Kidney epithelial cell (primary cell): ENCODE data around the gene STK32A. TPM values are rescaled to one million over a fixed set of nuclear protein-coding genes. Genes with fewer than 3 reads are reported as not detected.
A peak's percentile ranks its signal among the peaks of the same experiment; 100 is the strongest.

ENCODE experiments used
- DNase-seq: peaks from one replicate; pipeline ENCODE4 v3.0.0-alpha.2; 2010; ENCODE audit warnings: low read depth
- H3K27me3 ChIP-seq: 2 replicates; pipeline ENCODE4 v1.6.0; 2011; ENCODE audit warnings: low read length; ENCODE audit not compliant: control insufficient read depth, insufficient read depth
- H3K36me3 ChIP-seq: 2 replicates; pipeline ENCODE4 v1.5.1; 2011; ENCODE audit warnings: low read length; ENCODE audit not compliant: control insufficient read depth, insufficient read depth
- H3K4me3 ChIP-seq: 2 replicates; pipeline ENCODE4 v1.5.1; 2011; ENCODE audit warnings: low read depth, mild to moderate bottlenecking, control low read depth, low read length
- CTCF ChIP-seq: IDR thresholded peaks from 2 replicates; pipeline ENCODE4 v1.5.1; 2011; ENCODE audit warnings: mild to moderate bottlenecking, moderate library complexity, low read length, control low read depth, inconsistent platforms; ENCODE audit not compliant: insufficient read depth, poor library complexity, severe bottlenecking
- total RNA-seq: library from RNA; depleted of rRNA; stranded (reverse); fragments of >200 nt; gene quantifications from 2 replicates; pipeline ENCODE4 v1.2.3, GENCODE V29; 2015

The STK32A gene
- total RNA-seq, 1 donor from 2014 or later, result 3.7 TPM

GRCh38 chr5:147223343-147223742 lies 11.5 kb upstream of the STK32A start:
- DNase-seq, result no peak
- no peaks in the 10 kb centered on the region for H3K27me3 ChIP-seq
- no peak for TF ChIP-seq CTCF
- H3K4me3 ChIP-seq, result no peak overlapping the region
- no peaks in the 10 kb centered on the region for H3K36me3 ChIP-seq

GRCh38 chr5:147223948-147224791 lies 10.7 kb upstream of the STK32A start:
- Histone ChIP-seq H3K36me3 (no peaks in the 10 kb centered on the region), H3K4me3 (no peak overlapping the region), H3K27me3 (no peaks in the 10 kb centered on the region)
- no peak for DNase-seq
- peak; percentile 70 for TF ChIP-seq CTCF

GRCh38 chr5:147225938-147226337 lies 8.9 kb upstream of the STK32A start:
- Histone ChIP-seq H3K36me3 (no peaks in the 10 kb centered on the region), H3K27me3 (no peaks in the 10 kb centered on the region), H3K4me3 (no peak overlapping the region)
- no peak for DNase-seq
- TF ChIP-seq CTCF, result no peak

- TF ChIP-seq CTCF, result no peak
- Histone ChIP-seq H3K27me3 (no peaks in the 10 kb centered on the region), H3K36me3 (no peaks in the 10 kb centered on the region), H3K4me3 (no peak overlapping the region)
- DNase-seq, result no peak
Measured at GRCh38 chr5:147226512-147226911, 8.3 kb upstream of the STK32A start.

- no peak for DNase-seq
- Histone ChIP-seq H3K27me3 (peaks cover 3% of the 10 kb centered on the region), H3K36me3 (no peaks in the 10 kb centered on the region), H3K4me3 (peak overlapping the region; percentile 57)
- TF ChIP-seq CTCF, result no peak
Measured at GRCh38 chr5:147234239-147234824, 494 bp upstream of the STK32A start.
